Measurements from ENCODE around the gene GUCA2A.

The GUCA2A gene

GRCh38 chr1:42128499-42128898 lies 36.0 kb downstream of the GUCA2A start:
- H3K4me1 Mint-ChIP-seq, result no peaks in the 10 kb centered on the region
- no peak for TF ChIP-seq CTCF (IDR thresholded peaks at IDR 0.05; ENCODE audit: unreplicated experiment in 3 of 3)
- H3K9me3 Mint-ChIP-seq, result peaks cover 5% of the 10 kb centered on the region
- H3K27me3 Mint-ChIP-seq (ENCODE audit: low read depth), result peaks cover 16% of the 10 kb centered on the region
- H3K36me3 Mint-ChIP-seq (ENCODE audit: low read depth), result no peaks in the 10 kb centered on the region
- H3K27ac Mint-ChIP-seq, result no peak overlapping the region
- no peak overlapping the region for H3K4me3 Mint-ChIP-seq

GRCh38 chr1:42127767-42128166 lies 36.8 kb downstream of the GUCA2A start:
- TF ChIP-seq CTCF (IDR thresholded peaks at IDR 0.05; ENCODE audit: unreplicated experiment in 3 of 3), result no peak
- Mint-ChIP-seq H3K27ac (no peak overlapping the region), H3K4me1 (no peaks in the 10 kb centered on the region), H3K36me3 (ENCODE audit: low read depth) (no peaks in the 10 kb centered on the region), H3K27me3 (ENCODE audit: low read depth) (peaks cover 16% of the 10 kb centered on the region), H3K4me3 (no peak overlapping the region), H3K9me3 (peaks cover 6% of the 10 kb centered on the region)

- Mint-ChIP-seq H3K36me3 (ENCODE audit: low read depth) (no peaks in the 10 kb centered on the region), H3K4me3 (no peak overlapping the region), H3K9me3 (peaks cover 16% of the 10 kb centered on the region), H3K27me3 (ENCODE audit: low read depth) (peaks cover 16% of the 10 kb centered on the region), H3K4me1 (no peaks in the 10 kb centered on the region), H3K27ac (no peak overlapping the region)
- TF ChIP-seq CTCF (IDR thresholded peaks at IDR 0.05; ENCODE audit: unreplicated experiment in 3 of 3), result no peak
Measured at GRCh38 chr1:42125552-42125951, 39.0 kb downstream of the GUCA2A start.

- peaks cover 2% of the 10 kb centered on the region for H3K27me3 Mint-ChIP-seq (ENCODE audit: low read depth)
- H3K36me3 Mint-ChIP-seq (ENCODE audit: low read depth), result no peaks in the 10 kb centered on the region
- H3K27ac Mint-ChIP-seq, result no peak overlapping the region
- no peaks in the 10 kb centered on the region for H3K4me1 Mint-ChIP-seq
- no peak overlapping the region for H3K4me3 Mint-ChIP-seq
- H3K9me3 Mint-ChIP-seq, result peaks cover 16% of the 10 kb centered on the region
- no peak for TF ChIP-seq CTCF (IDR thresholded peaks at IDR 0.05; ENCODE audit: unreplicated experiment in 3 of 3)
Measured at GRCh38 chr1:42122408-42122807, 42.1 kb downstream of the GUCA2A start.

- no peak for TF ChIP-seq CTCF (IDR thresholded peaks at IDR 0.05; ENCODE audit: unreplicated experiment in 3 of 3)
- Mint-ChIP-seq H3K36me3 (ENCODE audit: low read depth) (no peaks in the 10 kb centered on the region), H3K27me3 (ENCODE audit: low read depth) (peaks cover 25% of the 10 kb centered on the region), H3K4me3 (no peak overlapping the region), H3K27ac (no peak overlapping the region), H3K9me3 (peaks cover 10% of the 10 kb centered on the region), H3K4me1 (no peaks in the 10 kb centered on the region)
Measured at GRCh38 chr1:42118125-42118524, 46.4 kb downstream of the GUCA2A start.

GRCh38 chr1:42117214-42117613 lies 47.3 kb downstream of the GUCA2A start:
- Mint-ChIP-seq H3K27ac (no peak overlapping the region), H3K9me3 (peaks cover 9% of the 10 kb centered on the region), H3K4me3 (no peak overlapping the region), H3K27me3 (ENCODE audit: low read depth) (peaks cover 25% of the 10 kb centered on the region), H3K4me1 (no peaks in the 10 kb centered on the region), H3K36me3 (ENCODE audit: low read depth) (no peaks in the 10 kb centered on the region)
- TF ChIP-seq CTCF (IDR thresholded peaks at IDR 0.05; ENCODE audit: unreplicated experiment in 3 of 3), result no peak
